ENCODE measurements around the gene PRDX3.
"Not testable (repeated sequence)": the region's sequence is repeated elsewhere in the genome, so short reads cannot be mapped to it uniquely, and the experiment has no call there.

The PRDX3 gene

DNA sequence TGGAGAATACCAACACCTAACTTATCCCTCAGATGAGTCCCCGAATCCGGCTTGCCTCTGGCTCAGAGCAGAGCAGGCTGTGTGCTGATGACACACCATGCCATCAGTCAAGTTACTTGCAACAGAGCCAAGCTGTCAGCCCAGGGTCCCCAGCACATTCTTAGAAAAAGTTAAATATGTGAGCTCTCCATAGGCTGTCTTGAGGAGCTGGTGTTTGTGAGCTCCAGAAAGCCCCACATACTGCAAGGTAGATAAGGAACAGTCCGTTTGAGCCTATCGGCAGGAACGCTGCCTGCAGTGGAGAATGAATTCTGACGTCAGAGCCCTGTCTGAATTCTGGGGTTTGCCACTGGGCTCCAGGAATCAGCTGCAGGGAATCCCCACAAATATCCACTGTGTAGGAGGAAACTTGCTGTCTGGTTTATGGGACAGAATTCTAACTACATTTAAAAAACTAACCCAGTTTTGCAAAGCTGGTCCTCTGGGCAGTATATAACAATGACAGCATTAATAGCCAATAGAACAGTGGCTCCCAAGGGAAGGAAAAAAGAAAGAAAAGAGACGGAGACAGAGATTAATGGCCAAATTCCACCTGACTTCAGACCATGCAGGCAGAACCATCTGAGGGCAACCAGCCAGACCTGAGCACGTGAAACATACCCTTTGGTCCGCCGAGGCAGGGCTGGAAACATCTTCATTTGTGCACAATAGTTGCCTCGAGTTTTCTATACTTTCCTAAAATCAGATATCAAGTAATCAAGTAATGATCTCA is 16.7 kb downstream of the PRDX3 start:
- no peak for DNase-seq

DNA sequence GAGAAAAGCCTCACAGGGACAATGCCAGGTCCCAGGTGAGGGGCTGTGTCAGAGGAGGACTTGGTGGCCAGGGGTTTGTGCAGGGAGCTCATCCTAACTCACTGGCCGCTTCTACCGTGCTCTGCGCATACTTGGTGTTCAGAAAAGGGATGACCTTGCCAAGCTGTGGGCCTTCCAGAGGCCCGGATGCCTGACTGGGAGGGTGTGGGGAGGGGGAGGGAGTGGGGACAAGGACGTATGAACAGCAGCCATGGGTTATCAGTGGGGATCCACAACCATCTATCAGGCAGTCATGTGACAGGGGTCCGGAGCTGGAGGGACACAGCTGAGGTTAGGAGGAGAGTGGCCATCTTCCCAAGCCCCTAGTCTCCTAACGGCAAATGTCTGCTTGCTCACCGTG is 19.3 kb downstream of the PRDX3 start:
- no peak for DNase-seq

DNA sequence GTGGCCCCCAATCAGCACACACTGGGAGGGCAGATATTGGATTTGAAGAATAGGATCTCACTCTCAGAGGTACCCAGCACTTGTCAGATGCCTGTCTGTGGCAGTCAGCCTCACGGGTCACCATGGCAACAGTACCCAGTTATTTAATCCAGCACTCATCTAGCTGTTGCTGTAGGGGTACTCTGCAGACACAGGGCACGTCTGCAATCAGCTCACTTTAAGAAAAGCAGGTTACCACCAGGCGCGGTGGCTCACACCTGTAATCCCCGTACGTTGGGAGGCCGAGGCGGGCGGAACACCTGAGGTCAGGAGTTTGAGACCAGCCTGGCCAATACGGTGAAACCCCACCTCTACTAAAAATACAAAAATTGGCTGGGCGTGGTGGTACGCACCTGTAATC is 25.0 kb downstream of the PRDX3 start:
- DNase-seq: no peak

DNA sequence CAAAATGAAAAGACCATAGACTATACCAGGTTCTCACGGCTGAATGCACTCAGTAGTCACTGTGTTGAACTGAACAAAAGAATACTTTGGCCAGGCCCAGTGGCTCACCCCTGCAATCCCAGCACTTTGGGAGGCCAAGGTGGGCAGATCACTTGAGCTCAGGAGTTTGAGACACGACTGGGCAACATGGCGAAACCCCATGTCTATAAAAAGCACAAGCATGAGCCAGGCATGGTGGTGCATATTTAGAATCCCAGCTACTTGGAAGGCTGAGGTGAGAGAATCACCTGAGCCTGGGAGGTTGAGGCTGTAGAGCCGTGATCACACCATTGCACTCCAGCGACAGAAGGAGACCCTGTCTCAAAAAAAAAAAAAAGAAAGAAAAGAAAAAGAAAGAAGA is 25.6 kb downstream of the PRDX3 start:
- DNase-seq: no peak

DNA sequence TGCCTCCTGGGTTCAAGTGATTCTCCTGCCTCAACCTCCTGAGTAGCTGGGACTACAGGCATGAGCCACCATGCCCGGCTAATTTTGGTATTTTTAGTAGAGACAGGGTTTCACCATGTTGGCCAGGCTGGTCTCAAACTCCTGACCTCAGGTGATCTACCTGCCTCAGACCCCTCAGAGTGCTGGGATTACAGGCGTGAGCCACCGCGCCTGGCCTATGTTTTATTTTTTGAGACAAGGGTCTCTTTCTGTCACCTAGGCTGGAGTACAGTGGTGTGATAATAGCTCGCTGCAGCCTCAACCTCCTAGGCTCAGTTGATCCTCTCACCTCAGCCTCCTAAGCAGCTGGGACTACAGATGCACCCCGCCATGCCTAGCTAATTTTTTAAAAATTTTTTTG is 27.0 kb downstream of the PRDX3 start:
- DNase-seq: not testable (repeated sequence)

DNA sequence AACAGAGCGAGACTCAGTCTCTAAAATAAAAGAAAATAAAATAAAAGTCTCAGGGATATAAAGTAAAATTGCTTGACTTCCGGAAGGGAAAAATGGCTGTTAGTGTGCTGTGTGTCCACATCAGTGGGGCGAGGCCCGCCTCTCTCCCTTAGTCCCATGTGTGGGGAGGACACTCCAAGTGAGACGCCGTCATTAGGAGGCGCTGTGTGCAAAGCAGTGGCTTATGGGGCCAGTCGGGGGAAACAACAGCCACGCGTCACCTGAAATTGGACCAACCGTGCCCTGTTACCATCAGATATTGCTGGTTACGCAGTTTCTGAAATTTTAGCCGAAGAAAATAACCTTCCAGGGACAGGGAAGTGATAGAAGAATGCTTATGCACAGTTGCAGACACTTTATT is 28.9 kb downstream of the PRDX3 start:
- no peak for DNase-seq

DNA sequence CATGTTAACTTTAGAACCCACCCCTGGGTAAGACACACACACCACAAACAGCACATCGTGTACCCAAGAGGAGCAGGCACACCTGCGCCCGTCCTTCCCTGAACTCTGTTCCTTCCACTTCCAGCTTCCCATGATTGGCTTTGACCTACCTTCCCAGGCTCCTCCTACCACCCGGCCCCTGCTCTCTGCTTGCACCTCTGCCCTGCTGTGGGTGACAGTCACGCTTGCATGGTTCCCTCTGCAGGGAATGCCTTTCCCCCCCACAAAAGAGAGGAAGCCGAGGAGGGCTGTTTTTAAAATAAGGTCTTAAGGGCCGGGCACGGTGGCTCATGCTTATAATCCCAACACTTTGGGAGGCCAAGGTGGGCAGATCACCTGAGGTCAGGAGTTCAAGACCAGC is 29.5 kb downstream of the PRDX3 start:
- DNase-seq: no peak

DNA sequence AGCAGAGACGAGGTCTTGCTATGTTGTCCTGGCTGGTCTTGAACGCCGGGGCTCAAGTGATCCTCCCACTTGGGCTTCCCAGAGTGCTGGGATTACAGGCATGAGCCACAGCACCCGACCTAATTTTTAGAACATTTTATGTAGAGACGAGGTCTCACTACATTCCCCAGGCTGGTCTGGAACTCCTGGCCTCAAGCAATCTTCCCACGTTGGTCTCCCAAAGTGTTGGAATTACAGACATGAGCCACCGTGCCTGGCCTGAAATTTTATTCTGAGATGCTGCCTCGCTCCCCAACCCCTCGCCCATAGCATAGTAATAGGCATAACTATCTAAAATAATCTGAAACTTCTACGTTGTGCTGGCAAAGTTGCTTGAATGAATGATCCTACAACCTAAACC is 35.0 kb downstream of the PRDX3 start:
- DNase-seq: no peak

DNA sequence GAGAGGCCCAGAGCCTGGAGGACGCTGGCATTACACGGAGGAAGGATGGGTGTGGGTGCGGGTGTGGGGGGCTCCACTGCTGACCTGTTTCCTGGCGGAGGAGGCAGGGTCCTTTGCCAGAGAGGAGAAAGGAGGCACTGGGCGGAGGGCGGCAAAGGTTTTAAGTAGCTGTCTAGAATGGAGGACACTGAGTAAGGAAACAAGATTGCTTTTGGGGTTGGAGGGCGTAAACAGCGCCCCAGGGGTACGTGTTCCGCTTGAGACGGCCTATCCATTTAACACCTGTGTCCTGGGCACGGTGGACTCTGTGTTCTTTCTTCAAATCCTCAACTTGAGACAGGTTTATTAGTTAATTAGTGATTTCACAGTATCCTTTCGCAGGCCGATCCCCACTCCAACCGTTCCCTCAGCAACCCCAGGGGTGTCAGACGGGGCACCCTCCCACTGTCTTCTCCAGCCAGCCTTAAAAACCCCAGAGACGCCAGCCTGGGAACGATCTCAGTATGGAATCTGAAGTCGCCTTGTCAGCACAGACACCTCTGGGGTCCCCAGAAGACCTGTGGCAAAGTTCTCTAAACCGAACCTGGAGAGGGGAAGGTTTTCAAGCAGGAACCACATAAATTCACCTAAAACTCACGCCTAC is 37.9 kb downstream of the PRDX3 start:
- DNase-seq: no peak

DNA sequence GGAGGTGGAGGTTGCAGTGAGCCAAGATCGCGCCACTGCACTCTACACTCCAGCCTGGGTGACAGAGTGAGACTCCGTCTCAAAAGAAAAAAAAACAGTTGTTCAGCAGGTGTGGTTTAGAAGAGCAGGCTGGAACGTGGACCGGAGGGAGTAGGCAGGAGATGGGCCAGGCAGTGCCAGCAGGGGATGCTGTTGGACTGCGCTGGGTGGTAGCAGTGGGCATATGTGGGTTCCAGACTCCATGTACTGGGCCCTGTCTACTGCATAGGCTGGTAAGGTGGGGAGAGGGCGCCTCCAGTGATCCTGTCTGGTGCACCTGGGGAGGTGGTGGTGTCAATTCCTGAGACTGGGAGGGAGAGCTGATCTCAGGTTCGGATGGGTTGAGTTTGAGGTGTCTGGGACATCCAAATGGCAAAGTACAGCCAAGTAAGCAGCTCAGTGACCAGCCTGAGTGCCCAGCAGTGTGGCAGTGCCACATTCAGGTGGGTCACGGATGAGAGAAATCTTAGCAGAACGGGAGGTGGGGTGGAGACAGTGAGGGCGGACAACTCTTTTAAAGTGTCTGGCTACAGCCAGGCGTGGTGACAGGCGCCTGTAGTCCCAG is 39.0 kb downstream of the PRDX3 start:
- peak; percentile 38 for DNase-seq

DNA sequence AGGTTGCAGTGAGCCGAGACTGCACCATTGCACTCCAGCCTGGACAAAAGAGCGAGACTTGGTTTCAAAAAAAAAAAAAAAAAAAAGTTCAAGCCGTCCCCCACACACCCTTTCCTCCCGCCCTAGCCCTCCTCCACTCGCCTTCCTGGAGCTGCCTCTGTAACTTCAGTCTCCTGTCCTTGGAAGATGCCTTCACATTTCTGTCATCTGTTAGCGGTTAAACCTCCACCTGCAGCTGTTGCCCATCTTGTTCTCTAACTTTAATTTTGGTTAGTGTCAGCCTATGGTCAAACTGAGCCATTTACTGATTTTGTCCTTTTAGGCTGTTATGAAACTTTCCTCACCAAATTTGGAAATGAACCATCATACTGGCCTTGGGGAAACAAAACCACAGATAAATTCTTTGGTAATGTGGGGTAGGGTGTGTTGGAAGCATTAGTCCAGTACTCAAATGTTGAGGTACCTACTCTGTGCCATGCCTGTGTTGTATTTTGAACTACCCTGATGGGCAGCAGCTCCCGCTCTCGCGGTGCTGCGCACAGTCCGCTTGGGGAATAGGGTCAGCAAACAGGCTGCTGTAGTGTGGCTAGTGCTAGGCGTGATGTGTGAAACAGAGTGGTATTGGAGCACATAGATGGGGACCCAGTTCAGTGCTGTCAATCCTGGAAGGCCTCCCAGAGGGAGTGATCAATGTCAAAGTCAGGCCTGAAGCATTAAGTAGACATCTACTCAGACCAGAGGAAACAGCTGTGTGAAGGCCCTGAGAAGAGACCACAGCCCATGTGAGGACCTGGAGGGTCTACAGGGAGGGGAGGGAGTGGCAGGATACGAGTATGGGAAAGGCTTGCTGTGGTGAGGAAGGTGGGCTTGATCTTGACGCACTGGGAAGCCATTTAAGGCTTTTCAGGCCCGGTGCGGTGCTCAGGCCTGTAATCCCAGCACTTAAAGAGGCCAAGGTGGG is 40.0 kb downstream of the PRDX3 start:
- DNase-seq: no peak

DNA sequence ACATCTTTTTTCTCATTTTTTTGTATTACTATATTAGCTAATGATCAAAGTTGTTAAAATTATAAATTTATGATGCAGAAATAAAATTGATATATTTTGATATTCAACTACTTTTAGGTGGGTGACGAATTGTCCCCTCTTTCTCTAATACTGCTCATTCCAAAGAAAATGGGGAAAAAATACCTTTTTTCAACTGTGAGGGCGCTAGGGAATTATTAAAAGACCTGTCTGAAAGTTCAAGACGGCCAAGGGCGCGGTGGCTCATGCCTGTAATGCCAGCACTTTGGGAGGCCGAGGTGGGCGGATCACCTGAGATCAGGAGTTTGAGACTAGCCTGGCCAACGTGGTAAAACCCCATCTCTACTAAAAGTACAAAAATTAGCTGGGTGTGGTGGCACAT is 40.7 kb downstream of the PRDX3 start:
- not testable (repeated sequence) for DNase-seq

DNA sequence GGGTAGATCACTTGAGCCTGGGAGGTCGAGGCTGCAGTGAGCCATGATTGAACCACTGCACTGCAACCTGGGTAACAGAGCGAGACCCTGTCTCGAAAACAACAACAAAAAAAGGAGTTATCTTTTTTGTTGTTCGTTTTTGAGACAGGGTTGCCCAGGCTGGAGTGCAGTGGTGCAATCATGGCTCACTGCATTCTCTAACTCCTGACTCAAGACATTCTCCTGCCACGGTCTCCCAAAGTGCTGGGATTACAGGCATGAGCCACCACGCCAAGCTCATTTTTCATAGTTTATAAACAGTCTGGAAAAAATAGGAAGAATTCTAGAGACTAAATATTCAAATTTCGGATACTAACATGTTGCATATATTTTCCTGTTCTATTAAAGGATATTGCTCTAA is 42.5 kb downstream of the PRDX3 start:
- no peak for DNase-seq

DNA sequence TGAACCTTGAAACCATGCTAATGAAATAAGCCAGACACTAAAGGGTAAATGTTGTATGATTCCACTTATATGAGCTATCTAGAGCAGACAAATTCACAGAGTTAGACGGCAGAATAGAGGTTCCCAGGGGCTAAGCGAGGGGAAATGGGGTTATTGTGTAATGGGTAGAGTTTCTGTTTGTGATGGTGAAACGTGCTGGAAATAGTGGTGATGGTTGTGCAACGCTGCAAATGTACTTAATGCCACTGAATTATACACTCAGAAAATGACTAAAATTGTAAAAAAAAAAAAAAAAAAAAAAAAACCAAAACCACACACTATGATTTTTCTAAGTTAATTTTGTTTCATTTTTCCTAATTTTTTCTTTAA is 43.1 kb downstream of the PRDX3 start:
- no peak for DNase-seq

DNA sequence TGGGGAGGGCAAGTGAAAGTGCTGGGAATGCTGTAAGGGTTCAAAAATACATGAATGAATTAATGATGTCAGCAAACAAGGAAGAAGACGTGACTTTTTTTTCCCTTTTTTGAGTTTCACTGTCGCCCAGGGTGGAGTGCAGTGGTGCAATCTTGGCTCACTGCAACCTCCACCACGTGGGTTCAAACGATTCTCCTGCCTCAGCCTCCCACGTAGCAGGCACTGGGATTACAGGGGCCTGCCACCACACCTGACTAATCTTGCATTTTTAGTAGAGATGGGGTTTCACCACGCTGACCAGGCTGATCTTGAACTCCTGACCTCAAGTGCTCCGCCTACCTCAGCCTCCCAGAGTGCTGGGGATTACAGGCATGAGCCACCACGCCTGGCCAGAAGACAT is 44.7 kb downstream of the PRDX3 start:
- DNase-seq: no peak

DNA sequence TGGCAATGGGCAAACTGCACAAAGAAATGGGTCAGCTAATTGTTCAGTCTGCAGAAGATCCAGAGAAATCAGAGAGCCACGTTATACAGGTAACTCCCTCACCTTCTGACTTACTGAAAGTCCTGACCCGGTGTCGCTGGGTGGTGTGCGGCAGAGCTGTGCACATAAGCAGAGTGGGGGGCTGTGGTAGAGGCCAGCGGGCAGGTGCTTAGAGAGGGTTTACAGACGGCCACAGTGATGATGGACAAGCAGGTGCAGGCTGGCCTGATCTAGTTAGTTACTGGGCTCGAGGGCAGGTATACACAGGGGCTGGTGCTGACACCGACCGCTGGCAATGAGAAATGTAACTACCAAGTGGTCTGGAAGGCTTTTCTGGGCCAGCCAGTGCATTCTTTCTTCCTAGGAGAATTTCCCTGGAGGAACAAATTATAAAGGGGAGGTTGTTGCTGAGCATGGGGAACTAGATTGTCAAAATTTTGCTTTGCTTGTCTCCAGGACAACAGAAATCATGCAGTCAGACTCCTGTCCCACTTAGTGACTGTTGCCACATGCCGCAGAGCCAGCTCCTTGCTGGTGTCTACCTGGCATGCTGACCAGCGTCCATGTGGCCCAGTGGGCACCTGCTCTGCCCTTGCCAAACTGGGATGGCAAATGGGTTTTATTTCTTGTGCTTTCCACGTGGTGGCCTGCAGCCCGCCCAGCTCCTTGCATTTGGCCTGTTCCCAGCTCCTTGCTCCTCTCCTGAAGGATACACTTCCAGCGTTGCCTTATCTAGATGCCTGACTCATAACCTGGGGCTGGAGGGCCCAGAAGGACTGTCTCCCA is 45.9 kb downstream of the PRDX3 start:
- no peak for DNase-seq

DNA sequence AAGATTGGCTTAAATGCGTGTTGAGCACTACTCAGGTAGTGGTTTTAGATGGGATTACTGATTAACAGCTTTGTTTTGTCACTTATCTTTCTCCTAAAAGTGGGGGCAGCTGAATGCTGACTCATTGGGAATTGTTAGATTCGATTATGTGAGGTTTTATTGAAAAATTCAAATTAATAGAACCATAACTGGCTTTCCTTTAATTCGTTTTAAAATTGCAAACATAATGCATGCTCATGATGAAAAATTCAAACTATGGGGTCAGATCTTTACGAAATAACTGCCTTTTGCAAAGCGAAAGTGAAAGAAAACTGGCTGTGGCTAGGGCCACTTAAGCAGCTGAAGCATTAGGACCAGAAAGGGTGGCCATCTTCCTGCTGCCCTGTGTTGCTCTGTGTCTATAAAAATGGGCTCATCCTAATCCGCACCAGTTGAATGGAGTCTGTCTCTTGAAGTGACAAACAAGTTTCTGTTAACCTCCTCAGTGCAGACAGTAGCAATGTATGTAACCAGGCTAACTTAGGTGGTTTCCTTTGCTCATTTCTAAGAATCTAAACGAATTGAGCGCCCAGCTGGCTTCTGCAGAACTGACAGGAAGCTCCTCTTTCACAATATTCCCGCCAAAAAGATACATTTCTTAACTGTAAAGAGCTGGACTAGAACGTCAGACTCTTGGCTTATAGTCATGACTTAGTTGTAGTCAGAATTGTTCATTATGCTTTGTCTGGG is 46.9 kb downstream of the PRDX3 start:
- DNase-seq: no peak

DNA sequence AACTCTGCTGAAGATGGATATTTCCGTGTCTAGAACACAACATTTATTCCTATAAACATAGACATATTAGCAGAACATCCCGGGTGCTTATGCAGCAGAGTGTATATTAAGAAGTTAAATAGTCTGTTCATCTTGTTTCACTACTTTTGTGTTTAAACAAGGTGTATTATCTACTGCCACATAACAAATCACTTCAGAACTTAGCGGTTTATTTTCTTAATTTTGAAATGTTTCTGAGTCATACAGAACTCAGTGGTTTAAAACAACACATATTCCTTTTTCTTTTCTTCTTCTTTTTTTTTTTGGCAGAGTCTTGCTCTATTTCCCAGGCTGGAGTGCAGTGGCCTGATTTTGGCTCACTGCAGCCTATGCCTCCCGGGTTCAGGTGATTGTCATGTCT is 48.9 kb downstream of the PRDX3 start:
- DNase-seq: no peak

DNA sequence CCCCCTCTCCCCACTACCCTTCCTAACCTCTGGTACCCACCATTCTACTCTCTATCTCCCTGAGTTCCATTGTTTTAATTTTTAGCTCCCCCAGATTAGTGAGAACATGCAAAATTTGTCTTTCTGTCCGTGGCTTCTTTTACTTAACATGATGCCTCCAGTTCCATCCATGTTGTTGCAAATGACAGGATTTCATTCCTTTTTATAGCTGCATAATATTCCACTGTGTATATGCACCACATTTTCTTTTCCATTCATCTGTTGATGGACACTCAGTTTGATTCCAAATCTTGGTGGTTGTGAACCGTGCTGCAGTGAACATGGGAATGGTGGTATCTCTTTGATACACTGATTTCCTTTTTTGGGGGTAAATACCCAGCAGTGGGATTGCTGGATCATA is 52.7 kb downstream of the PRDX3 start:
- no peak for DNase-seq

DNA sequence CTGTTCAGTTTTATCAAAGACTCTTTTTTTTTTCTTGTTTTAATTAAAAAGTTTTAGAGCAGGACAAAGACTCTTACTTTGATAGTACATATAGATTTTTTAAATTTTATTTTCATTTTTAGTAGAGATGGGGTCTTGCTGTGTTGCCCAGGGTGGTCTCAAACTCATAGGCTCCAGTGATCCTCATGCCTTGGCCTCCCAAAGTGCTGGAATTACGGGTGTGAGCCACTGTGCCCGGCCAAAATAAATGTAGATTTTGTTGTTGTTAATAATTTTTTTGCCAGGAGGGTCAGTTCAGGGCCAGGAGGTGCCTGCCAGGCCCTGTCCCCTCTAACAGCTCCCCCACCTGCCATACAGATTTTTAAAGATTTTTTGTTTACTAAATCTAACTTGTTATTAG is 57.7 kb downstream of the PRDX3 start:
- DNase-seq: no peak

DNA sequence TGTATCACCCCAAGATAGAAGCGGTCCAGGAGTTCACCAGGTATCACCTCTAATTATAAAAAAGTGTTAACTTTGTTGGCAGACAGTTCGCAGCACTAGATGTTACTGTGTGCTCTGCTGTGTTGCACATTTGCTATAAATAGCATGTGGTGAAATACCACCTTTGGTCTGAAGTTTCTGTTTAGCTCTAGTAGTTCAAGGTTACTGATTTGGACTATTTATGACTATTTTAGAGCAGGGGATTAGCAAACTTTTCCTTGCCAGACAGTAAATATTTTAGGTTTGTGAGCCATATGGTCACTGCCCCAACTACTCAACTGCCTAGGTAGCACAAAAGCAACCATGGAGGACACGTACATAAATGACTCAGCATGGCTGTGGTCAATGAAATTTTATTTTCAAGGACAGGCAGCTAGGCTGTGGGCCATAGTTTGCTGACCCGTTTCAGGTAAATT is 58.2 kb downstream of the PRDX3 start:
- DNase-seq: no peak

DNA sequence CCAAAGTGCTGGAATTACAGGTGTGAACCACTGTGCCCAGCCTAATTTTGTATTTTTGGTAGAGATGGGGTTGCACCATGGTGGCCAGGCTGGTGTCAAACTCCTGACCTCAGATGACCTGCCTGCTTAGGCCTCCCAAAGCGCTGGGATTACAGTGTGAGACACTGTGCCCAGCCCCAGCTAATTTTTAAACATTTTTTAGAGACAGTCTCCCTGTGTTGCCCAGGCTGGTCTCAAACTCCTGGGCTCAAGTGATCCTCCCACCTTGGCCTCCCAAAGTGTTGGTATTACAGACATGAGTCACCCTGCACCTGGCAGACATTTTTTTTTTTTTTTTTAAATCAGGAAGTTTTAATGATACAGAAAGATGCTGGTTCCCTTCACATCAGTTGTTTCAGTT is 59.2 kb downstream of the PRDX3 start:
- no peak for DNase-seq
